ENCODE data around the gene ZNRF2. TPM values are rescaled to one million over a fixed set of nuclear protein-coding genes. Genes with fewer than 3 reads are reported as not detected.

The ZNRF2 gene
- total and polyA plus RNA-seq, 2 of the 4 experiments (the other 2 are of a cell fraction), result 0.31 to 0.54 TPM

- Histone ChIP-seq H3K27me3 (ENCODE audit: control insufficient read depth, insufficient read depth, low read length) (no peaks in the 10 kb centered on the region), H3K9ac (ENCODE audit: low read depth, low read length) (no peak overlapping the region), H2BK20ac (ENCODE audit: low read depth, low read length) (no peak overlapping the region), H2AK9ac (replicated peaks; ENCODE audit: low read depth, low read length, poor library complexity) (no peak overlapping the region), H2BK15ac (ENCODE audit: low read depth, low read length) (no peak overlapping the region), H3K56ac (ENCODE audit: extremely low read depth, insufficient read depth, low read length) (no peak overlapping the region), H2BK5ac (ENCODE audit: low read depth, low read length, poor library complexity, severe bottlenecking) (no peak overlapping the region), H3K9me1 (ENCODE audit: insufficient read depth, low read length) (no peaks in the 10 kb centered on the region), H3K23ac (ENCODE audit: low read depth, low read length) (no peak overlapping the region), H3K27ac (ENCODE audit: insufficient read depth, low read length) (no peak overlapping the region), H2AK5ac (ENCODE audit: low read depth, low read length) (no peak overlapping the region), H2AFZ (replicated peaks; ENCODE audit: low read length, poor library complexity) (no peak overlapping the region), H4K5ac (ENCODE audit: low read depth, low read length) (no peak overlapping the region), H3K14ac (replicated peaks; ENCODE audit: low read depth, low read length) (no peak overlapping the region), H3K9me3 (ENCODE audit: control insufficient read depth, insufficient read depth, low read length) (no peaks in the 10 kb centered on the region), H3K4me1 (ENCODE audit: control insufficient read depth, insufficient read depth, low read length) (peaks cover 2% of the 10 kb centered on the region; the same call in 1 of the 2 replicates), H2BK120ac (ENCODE audit: low read depth, low read length) (no peak overlapping the region), H4K91ac (ENCODE audit: insufficient read depth, low read depth, low read length) (no peak overlapping the region), H4K20me1 (ENCODE audit: insufficient read depth, low read length) (no peaks in the 10 kb centered on the region), H3K4me2 (ENCODE audit: low read depth, low read length) (no peak overlapping the region), H3K4ac (ENCODE audit: low read depth, low read length) (no peak overlapping the region), H3K36me3 (ENCODE audit: control insufficient read depth, insufficient read depth, low read length) (no peaks in the 10 kb centered on the region), H3K4me3 (ENCODE audit: insufficient read depth, low read depth, low read length) (no peak overlapping the region), H3K79me1 (ENCODE audit: low read depth in 1 of 2, low read length in 2 of 2) (no peaks in the 10 kb centered on the region), H3K18ac (ENCODE audit: low read depth, low read length) (peak overlapping the region; percentile 29; the same call in 1 of the 2 replicates), H4K8ac (ENCODE audit: low read depth in 2 of 2, low read length in 2 of 2) (no peak overlapping the region)
- BruUV-seq (replicated peaks), result no TSS peak
- ATAC-seq (ENCODE audit: low read depth) (no peak), DNase-seq (no peak)
- TF ChIP-seq RFX5 (IDR thresholded peaks at IDR 0.05; ENCODE audit: low read depth, low read length), result no peak
- no peak for TF ChIP-seq ELK1 (IDR thresholded peaks at IDR 0.05; ENCODE audit: borderline replicate concordance, low read depth, low read length)
- no peak for TF ChIP-seq MAFK (IDR thresholded peaks at IDR 0.05; ENCODE audit: low read depth, low read length)
- TF ChIP-seq NFE2L2 (IDR thresholded peaks at IDR 0.05; ENCODE audit: low read depth, low read length), result no peak
- intact Hi-C loops (cut with micrococcal nuclease), result loop anchor here (5.0 kb wide), 1 partner anchor 62 kb away; no protein-coding TSS in a partner anchor
- dilution Hi-C loops (cut with HindIII; ENCODE audit: low sequenced_read_pairs, unreplicated experiment), result no loop called here
- in situ Hi-C loops (cut with MboI; ENCODE audit: low sequenced_read_pairs), result no loop called here
- ChIA-PET CTCF (interaction anchor here (0.6 to 2.4 kb wide), 2 partner anchors 11 to 60 kb away, joined by 3 to 7 read pairs; no protein-coding TSS in a partner anchor), POLR2A (ENCODE audit: unreplicated experiment) (no interaction called here)
- no CpG with 5 or more reads among the region's 3 CpGs for WGBS, 2 experiments (ENCODE audit: extremely low coverage in 2 of 2, insufficient read length in 1 of 2)
Observed at GRCh38 chr7:30349170-30349569, 64.8 kb downstream of the ZNRF2 start.

Data from IMR-90 (cell line).